ENCODE measurements around the gene FRAT1. TPM values are rescaled to one million over a fixed set of nuclear protein-coding genes. Genes with fewer than 3 reads are reported as not detected.

Gene FRAT1
- total and polyA plus RNA-seq, 2 of the 13 experiments (the other 11 are each of a cell fraction or from before 2014, with no cell fraction given) = 1.7 to 2.3 TPM

DNA sequence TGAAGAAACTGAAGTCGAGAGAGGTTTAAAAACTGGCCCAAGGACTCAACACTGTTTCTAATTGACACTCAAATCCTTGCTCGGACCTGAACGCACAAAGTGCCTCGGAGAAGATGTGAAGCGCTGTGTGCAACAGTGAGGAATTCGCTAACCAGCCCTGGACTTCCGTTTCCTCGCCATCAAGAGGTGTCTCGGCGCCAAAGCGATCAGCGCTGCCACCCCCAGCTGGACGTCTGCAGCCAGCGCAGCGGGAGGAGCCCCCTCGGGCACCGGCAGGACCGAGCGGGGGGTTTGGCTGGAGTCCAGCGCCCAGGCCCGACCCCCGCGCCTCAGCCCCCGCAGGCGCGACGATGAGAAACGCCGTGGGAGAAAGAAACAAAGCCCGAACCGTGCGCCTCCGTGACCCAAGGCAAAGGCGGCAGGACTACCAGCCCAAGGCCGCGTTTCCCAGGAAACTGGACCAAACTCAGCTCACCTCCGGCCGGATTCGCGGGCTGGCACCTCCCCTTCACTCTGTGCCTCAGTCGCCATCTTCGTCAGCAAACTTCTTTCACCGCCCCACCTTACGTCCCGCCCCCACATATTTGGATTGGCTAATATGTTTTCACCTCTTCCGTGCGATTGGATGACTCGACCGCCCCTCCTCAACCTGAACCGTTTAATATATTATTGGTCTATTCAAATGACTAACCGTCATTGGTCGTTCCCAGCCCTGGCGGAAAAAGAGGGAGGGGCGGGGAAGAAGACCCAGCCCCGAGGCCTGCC lies 26.8 kb upstream of the FRAT1 start, which contains the start of gene ARHGAP19 (continued):
- TF ChIP-seq ZNF567 (CRISPR knock-in tag; IDR thresholded peaks at IDR 0.05; ENCODE audit: borderline replicate concordance) (0 out of 2 replicates have a peak, but pooled peaks have one; percentile 75), BRD4 (CRISPR knock-in tag; IDR thresholded peaks at IDR 0.05) (peak; percentile 64), BCL3 (CRISPR knock-in tag; IDR thresholded peaks at IDR 0.05) (0 out of 2 replicates have a peak, but pooled peaks have one; percentile 75), DZIP1 (CRISPR knock-in tag; IDR thresholded peaks at IDR 0.05) (no peak), ZNF670 (CRISPR knock-in tag; IDR thresholded peaks at IDR 0.05; ENCODE audit: borderline replicate concordance) (no peak), FOXM1 (CRISPR knock-in tag; IDR thresholded peaks at IDR 0.05) (no peak), THAP9 (CRISPR knock-in tag; IDR thresholded peaks at IDR 0.05; ENCODE audit: borderline replicate concordance) (peak; percentile 95; the same call in 1 of the 2 replicates), ZNF562 (CRISPR knock-in tag; IDR thresholded peaks at IDR 0.05; ENCODE audit: borderline replicate concordance) (no peak), ZNF841 (CRISPR knock-in tag; IDR thresholded peaks at IDR 0.05; ENCODE audit: borderline replicate concordance) (no peak), ZKSCAN1 (IDR thresholded peaks at IDR 0.05; ENCODE audit: low read length) (no peak), ZBTB3 (CRISPR knock-in tag; IDR thresholded peaks at IDR 0.05; ENCODE audit: borderline replicate concordance, low read depth) (no peak), MTERF4 (CRISPR knock-in tag; IDR thresholded peaks at IDR 0.05) (peak; percentile 24; the same call in 1 of the 2 replicates), HCFC1 (IDR thresholded peaks at IDR 0.05; ENCODE audit: low read depth, low read length) (peak; percentile 84), ZBTB26 (CRISPR knock-in tag; IDR thresholded peaks at IDR 0.05; ENCODE audit: borderline replicate concordance) (peak; percentile 44; the same call in 1 of the 2 replicates)
- TF ChIP-seq, protein P1, sequence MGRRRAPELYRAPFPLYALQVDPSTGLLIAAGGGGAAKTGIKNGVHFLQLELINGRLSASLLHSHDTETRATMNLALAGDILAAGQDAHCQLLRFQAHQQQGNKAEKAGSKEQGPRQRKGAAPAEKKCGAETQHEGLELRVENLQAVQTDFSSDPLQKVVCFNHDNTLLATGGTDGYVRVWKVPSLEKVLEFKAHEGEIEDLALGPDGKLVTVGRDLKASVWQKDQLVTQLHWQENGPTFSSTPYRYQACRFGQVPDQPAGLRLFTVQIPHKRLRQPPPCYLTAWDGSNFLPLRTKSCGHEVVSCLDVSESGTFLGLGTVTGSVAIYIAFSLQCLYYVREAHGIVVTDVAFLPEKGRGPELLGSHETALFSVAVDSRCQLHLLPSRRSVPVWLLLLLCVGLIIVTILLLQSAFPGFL (CRISPR knock-in tag; IDR thresholded peaks at IDR 0.05) = no peak

Measured in HepG2 (cell line).